CD4-positive, alpha-beta T cell treated with Interleukin-2 at 100 ng/mL for 4 hours (primary cell): Measurements from ENCODE around the gene SLFNL1.

ENCODE experiments used
- DNase-seq: peaks from one replicate; pipeline ENCODE4 v3.0.0-alpha.2; 2020; ENCODE audit warnings: low spot score

Gene SLFNL1

DNA sequence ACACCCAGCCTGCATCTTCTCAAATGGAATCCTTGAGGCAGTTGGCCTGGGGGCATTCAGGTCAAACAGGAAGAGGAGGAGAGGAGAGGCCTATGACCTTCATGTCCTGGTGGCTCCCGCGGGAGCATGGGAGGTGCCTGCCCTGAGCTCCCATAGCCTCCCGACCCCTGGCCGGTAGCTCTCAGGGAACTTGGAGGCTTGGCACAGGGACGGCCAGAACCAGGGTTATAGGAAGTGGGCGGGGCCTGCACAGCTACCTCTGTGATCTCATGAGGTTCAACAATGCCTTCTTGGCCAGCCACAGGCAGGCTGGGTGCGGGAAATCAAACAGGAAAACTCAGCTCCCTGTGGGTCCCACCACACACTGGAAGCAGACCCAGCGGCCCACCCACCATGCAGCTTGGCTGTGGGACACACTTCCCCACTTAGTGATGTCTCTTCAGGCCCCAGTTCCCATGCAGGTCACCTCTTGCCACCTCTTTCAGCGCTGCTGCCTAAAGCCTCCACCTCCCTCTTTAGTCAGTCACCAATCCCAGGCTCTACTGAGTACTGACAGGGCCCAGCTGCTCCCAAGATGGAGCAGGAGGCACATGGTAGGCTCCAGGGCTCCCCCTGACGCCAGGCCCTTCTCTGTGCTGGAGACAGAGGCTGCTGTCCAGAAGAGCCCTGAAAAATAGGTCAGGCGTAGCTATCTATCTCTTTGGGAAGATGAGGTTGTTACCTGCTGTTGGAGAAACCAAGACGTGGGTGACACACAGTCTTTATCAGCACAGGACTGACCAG lies at the start of gene SLFNL1:
SLFNL1 (minus strand) TSS at position 200 of the 783 bp plus-strand sequence. CDS start 1,065 bp downstream, outside the sequence.
- no peak for DNase-seq

DNA sequence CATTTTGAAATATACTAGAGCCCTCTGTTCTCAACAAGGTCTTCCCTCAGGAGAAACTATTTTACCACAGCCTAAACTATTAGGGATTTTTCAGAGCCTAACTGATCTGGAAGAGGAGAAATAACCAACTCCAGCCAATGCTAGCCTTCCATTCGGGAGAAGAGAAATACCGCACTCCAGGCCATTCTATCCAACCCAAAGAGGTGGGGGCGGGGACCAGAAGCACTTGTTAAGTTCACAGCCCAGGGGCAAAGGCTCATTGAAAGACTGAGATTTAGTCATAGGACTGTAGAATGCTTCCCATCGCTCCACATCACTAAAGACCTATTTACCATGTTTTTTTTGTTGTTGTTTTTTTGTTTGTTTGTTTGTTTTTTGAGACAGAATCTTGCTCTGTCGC lies 35.4 kb upstream of the SLFNL1 start:
- DNase-seq: no peak

DNA sequence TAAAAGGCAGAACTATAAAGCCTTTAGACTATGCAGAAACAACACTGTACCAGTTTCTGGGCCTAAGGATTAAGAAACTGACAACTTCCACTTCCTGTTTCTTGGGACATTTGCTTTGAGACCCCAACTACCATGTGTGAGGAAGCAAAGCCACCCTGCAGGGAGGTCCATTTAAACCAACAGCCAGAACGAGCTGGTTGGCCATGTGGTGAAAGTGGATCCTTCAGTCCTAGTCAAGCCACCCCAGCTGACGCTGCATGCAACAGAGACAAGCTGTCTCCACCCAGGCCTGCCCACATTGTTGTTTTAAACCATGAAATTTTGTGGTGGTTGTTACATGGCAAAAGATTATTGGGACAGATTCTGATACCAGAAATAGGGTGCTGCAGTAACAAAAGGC lies 31.8 kb upstream of the SLFNL1 start:
- DNase-seq: no peak

DNA sequence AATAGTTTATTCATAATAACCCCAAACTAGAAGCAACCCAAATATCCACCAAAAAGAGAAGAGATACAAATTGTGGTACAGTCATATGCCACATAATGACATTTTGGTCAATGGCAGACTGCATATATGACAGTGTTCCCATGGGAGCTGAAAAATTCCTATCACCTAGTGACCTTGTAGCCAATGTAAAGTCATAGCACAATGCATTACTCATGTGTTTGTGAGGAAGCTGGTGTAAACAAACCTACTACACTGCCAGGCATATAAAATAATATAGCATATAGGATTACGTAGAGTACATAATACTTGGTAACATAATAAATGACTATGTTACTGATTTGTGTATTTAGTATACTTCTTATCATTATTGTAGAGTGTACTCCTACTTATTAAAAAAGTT lies 29.5 kb upstream of the SLFNL1 start:
- no peak for DNase-seq

DNA sequence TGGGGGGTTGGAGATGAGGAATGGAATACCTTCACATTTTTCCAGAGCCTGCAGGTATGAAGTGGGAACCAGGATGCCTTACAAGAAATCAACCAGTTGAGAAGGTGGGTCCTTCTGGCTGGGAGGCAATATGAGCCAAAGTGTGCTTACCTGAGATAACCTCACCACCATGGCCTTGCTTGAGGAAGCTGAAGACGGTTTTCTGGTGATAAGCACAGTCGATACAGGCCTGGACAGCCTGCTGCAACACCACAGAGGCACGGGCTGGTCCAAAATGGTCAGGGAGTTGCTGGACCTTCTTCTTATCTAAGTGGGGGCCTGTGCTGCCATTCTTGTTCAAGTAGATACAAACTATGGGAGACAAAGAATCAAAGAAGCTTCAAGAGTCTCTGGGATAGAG lies 27.0 kb upstream of the SLFNL1 start:
- DNase-seq: no peak

DNA sequence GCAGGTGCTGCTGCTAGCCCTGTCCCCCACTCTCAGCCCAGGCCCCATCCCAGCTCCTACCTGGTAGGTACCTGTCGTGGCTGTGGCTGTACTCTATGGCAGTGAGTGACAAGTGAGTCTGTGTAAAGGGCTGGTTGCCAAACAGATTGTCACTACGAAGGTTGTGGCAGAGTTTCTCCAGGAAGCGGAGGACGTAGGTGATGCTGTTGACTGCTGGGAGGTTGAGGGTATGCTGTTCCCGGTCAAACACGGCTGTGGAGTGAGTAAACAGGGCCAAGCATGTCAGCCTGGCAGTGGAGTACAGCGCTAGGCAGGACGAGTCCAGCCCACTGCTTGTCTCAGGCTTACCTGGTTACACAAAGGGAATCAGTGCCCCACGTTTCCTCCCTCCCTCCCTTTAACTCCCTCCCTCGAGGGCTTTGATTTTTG lies 24.8 kb upstream of the SLFNL1 start:
- DNase-seq: no peak

DNA sequence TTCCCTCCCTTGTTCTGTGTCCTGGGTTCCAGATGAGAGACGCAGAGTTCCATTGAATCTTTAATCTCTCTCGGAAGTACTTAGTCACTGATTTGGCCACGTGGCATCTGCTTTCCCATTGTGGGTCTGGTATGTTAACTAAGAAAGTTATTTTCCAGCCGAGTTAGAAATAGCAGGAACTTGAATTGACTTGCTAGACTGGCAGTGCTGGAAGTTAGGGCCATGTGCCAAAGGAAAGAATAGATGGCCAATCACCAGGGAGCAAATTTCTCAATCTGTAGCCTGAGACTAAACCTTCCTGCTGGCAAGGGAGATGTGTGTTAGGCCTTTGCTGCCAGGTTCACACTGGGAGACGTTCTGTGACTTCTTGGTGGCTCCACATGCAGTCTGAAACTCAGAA lies 24.2 kb upstream of the SLFNL1 start:
- DNase-seq: no peak

DNA sequence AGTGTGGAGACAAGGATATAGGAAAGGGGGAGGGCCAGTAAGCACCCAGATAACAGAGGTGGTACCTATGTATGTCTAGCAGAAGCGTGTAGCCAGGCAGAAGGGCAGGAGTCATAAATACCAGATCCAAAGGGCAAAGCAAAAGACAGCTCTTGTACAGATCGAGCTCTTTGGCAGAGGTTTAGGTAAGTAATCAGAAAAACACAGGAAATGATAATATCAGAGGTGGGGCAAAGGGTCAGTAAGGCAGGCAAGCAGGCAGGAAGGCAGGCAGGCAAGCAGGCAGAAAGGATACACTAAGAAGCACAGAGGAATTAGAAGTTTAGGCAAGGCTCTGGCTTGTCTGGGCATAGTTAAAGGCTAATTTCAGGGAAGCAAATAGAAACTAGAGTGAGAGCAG lies 22.7 kb upstream of the SLFNL1 start:
- DNase-seq: no peak

DNA sequence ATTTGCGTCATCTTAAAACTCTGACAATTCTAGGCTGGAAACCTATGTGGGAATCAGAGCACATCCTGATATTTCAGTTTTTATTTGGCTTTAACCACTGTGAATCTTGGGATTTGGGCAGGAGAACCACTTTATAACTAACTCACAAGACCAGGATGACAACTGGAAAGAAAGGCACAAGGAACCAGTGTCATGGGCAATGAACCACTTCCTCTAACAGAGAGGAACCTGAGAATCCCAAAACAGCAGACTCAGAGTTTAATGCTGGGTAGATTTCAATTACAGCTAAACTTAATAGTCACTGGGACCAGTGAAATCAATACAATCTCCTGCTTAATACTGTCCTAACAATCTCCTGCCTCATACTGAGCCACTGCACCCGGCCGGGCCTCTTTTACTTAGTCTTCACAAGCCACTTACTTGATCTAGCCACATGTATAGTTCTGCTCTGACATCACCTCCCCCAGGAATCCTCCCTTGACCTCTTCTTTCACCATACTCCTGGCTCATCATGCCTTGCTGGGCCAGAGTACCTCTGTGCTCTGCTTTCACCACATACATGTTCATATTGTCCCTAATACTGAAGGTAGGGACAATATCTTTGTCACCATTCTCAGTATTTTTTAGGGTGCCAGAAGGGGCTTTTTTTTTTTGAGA lies 20.2 kb upstream of the SLFNL1 start:
- no peak for DNase-seq

DNA sequence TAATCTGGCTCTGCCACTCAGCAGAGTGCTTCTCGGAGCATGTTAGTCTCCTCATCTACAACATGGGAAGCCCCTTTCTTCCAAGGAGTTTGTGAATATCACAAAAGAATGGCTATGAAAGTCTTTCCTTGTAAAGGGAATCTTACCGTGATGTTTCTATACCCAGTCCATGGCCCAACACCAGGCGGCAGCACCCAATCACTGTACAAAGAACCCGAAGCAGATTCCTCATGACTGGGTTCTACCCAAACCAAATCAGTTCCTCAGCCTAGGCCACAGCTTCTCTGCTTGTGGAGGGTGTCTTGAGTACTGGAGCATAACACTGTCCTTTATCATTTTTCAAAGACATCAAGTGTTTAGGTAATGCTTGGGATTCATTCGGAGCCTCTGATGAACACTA lies 16.6 kb upstream of the SLFNL1 start:
- DNase-seq: no peak

DNA sequence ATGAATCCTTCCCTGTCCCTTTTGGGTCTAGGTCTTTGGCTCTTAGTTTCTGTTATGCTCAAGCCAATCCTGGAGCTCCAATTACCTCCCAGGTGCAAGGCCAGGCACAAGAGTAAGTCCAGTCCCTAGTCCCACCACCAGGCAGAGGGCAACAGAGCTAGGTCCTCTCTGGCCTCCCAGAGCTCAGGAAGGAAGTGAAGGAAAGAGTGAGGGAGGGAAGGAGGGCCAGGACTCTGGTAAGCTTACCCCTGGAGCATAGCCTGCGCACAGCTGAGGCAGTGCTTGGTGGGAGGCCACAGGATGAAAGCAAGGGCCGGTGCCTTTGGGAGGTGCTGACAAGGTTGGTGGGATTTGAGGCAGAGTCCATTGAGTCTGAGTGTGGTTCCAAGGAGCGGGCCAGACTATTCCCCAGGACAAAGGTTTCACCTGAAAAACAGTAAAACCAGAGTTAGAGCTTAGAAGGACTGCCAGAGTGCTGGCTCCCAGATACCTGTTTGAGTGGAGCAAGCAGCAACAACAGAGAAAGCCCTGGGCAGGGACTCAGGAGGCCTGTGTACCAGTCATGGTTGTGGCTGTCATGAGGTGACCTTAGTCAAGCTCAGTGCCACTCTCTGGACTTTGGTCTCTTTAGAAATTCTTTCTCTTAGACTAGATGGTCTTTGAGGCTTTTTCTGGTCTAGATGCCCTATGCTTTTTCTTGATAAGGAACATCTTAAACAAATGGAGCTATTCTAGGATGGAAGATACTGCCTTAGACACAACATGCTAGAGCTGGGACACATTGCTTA lies 15.8 kb upstream of the SLFNL1 start:
- no peak for DNase-seq

DNA sequence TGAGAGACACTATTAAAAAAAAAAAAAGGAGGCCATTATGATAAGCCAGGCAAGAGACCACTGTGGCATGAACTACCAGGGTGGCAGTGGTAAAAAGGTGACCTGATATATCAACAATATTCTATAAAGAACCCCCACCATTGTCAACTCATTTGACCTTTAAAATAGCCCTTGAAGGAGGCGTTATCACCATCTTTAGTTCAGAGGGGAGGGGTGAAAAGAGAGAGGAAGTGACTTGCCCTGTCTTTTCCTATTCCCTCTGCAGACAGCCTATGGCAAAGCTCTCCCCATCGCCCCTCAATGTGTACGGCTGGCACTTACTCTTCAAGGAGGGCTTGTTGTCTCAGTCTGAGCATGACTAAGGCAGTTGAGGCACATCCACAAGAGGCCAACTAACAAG lies 11.7 kb upstream of the SLFNL1 start:
- no peak for DNase-seq

DNA sequence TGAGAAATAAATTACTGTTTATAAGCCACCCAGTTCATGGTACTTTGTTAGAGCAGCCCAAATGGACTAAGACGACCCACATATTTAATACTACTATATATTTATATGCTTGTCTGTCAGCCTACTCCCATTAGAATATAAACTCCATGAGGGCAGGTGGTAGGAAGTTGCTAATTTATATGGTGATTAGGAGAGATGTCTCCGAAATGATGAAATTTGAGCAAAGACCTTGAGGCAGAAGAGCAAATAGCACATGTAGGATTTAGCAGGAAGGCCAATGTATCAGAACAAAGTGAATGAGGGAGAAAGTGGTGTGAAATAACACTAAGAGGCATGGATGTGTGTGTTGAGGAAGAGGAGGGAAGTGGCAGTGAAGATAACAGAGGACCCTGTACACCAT lies 10.6 kb upstream of the SLFNL1 start:
- DNase-seq: no peak

DNA sequence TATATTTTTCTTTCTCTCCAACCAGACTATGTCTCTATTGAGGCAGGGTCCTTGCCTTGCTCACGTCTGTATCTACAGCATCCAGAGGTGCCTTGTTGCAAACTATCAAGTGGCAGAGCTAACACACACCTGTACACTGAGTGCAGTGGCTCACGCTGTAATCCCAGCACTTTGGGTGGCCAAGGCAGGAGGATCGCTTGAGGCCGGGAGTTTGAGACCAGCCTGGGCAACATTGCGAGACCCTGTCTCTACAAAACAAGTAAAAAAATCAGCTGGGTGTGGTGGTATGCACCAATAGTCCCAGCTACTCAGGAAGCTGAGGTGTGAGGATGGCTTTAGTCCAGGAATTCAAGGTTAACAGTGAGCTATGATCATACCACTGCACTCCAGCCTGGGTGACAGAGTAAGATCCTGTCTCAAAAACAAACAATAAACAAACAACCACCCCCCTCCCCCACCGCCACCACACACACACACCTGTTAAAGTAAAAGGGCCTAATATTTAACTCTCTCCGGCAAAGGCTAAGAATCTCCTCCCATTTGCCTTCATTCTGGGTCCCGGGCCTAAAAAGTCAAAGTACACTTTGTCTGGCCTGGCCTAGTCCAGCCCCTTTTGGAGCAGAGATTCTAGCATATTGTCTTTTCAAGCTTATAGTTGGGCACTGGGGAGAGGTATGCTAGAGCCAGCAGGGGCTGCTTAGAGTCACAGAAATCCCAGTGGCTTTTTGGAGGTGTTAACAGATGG lies 9.5 kb upstream of the SLFNL1 start:
- DNase-seq: no peak

DNA sequence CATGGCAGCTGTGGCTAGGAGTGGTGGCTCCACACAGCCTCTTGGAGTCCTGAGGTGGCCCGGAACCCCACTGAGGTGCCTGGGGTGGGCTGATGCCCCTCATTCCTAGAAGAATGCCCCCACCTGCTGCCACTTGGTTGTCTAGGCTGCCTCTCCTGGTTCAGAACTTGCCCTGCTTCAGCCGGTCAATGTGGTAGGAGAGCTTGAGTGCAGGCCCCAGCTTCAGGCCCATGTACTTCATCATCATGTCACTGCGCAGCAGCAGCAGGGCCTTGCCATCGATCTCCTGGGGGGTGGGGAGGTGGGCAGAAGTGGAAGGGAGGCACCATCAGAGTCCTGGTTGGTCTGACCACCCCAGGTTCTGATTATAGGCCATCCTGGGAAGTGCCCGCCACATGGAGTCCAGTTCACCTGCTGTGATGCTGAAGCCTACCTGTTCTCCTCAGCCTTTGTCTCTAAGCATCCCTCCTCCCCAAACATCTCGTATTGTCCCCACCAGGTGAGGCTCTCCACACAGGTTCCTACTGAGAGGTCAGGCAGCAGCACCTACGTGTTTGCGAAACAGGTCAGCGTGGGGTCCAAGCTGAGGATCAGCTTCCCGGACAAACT lies 6.6 kb upstream of the SLFNL1 start:
- no peak for DNase-seq

DNA sequence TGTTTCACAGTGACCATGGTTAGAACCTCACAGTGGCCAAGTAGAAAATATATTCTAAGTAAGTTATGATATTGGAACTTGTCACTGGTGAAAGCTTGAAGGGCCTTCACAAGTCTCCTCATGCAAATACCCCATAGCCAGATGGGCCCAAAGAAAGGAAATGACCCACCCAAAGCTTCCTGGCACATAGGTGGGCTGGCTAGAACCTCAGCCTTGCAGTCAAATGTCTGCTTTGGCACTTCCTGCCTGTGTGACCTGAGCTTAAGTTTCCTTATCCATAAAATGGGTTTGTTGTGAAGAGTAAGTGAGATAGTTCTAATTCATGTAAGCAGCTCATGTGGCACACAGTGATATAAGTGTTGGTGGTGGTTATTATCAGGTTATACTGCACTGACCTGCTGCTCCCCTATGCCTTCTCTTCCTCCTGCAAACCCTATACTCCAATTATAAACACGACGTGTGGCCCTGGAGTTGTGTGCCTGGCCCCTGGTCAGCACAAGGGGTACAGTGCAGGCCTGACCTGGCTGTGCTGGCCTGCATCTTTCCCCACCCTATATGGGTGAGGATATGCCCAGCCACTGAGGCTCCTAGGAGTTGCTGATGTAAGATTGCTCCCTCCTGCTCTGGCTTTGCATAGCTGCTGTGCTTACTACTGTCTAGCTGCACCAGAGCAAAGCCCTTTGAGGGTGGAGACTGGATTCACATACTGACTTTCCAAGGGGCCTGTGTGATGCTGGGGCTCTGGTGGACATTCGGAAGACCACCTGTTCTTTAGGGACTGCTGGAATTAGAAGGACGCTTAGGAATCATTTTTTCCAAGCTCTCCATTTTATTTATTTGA lies 4.7 kb upstream of the SLFNL1 start:
- no peak for DNase-seq

DNA sequence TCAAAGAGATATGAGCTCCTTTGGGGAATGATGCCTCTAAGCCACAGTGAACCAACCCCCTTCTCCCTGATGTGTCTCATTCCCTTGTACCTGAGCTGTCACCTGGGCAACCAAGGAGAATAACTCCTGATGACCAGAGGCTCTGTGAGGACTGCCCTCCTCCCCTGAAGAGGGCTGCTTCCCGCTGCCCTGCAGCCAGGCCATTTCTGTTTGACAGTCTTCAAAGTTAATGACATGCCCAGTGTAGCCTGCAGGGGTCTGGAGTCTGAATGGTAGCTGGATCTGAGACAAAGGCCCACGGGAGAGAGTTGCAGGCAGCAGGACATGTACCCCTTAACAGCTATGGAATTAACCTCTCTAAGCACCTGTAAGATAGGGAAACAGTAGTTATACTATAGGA lies 3.4 kb upstream of the SLFNL1 start:
- DNase-seq: no peak

DNA sequence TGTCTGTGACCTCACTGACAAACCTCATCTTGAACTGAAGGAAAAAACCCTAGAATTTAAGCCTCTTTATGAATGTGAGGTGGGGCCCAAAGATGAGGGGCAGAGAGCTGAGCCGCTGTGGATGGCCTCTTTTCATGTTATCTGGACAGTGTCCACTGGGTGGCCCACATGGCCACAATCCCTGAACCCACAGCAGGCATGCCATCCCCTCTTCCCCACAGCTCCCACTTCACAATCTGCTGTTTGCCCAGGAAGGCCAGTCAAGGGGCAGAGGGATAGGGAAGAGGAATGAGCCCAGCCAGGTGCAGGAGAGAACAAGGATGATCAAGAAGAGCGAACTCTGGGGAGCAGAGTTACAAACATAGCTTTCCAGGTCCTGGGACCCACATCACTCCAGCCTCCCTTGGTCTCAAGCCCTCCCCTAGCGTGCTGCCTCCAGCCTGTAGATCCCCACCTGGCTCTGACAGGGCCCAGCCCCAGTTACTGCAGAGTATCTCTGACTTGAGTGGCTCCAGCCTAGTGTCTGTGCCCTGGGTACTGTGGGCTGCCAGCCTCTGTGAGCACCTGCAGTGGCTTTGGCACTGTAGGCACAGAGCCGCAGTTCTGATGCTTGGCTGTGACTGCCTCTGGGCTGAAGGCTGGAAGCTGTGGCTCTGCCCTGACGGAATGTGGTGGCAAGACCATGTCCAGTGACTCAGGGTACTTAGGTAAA lies 1.9 kb upstream of the SLFNL1 start:
- DNase-seq: no peak

DNA sequence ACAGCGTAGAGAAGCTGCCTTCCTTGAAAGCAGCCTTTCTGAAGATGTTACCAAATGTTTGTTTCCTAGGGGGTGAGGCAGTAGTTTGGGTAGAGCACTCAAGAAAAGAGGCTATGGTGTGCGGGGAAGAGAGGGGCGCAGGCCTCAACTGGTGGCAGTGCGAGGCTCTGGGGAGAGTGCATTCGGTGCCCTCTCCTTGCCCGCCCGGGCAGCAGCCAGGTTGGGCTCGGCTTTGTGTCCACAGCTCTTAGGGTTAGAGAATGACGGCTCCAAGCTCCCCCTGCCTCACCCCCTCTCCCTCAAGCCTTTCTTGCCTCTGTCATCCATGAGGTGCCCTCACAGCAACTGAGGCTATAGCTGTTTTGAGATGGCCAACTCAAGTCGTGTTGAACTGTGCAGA lies 899 bp upstream of the SLFNL1 start:
- DNase-seq: no peak

DNA sequence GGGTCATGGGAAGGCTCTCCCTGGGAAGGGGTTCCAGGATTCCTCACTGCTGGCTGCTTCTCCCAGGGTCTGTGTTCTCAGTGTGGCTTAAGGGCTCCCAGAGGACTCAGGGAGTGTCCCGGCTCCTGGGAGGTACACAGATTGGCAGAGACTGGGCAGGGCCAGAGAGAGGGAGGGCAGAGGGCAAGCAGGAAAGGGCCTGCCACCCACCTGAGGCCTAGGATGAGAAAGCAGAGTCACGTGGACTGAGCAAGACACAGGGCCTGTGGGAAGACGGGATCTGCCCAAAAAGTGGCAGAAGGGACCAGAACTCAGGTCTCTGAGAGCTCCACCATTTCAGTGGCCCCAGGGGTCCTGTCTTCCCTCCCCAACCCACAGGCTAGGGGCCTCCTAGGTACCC lies 871 bp downstream of the SLFNL1 start:
- no peak for DNase-seq
